Hematopoietic multipotent progenitor cell treated with erythropoietin and hydrocortisone succinate and interleukin-3 and kit ligand, for 4 days (in vitro differentiated cells): ENCODE measurements around the gene DAW1.
"Not testable (repeated sequence)": the region's sequence is repeated elsewhere in the genome, so short reads cannot be mapped to it uniquely, and the experiment has no call there.

Source experiments
- DNase-seq: peaks from one replicate; pipeline ENCODE4 v3.0.0-alpha.2; 2015

The DAW1 gene

DNA sequence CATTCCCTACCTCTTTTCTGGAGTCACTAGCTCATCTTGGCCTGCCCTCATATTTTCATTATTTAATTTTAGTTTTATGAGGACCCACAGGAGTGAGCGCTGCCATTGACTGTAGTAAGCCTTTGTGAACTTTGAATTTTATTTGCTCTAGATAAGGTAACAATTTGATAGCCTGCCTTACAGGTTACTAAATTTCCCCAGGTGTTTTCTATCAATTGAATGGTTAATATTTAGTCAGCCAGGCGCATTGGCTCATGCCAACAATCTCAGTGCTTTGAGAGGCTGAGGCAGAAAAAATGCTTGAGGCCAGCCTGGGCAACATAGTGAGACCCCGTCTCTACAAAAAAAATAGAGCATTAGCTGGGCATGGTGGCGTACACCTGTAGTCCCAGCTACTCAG is 50.2 kb downstream of the DAW1 start:
- no peak for DNase-seq

DNA sequence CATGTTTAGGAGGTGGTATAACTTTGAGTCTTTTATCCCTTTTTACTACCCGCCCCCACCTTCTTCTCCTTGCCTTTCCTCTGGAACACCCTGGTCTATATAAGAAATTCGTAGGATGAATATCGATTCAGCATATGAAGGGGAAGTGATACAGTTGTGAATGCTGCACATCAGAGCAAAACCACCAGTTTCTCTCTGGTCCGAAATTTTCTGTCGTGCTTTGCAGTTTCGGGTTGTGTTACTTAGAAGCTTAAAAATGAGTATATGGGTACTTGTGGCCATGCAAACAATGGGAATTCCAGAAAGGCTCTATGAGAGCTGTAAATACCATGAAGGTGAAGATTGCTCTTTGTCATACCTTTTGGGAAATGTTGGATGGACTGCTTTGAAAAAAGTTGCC is 60.6 kb downstream of the DAW1 start:
- DNase-seq: no peak

GRCh38 chr2:227932403-227932802 is 61.0 kb downstream of the DAW1 start:
- no peak for DNase-seq

DNA sequence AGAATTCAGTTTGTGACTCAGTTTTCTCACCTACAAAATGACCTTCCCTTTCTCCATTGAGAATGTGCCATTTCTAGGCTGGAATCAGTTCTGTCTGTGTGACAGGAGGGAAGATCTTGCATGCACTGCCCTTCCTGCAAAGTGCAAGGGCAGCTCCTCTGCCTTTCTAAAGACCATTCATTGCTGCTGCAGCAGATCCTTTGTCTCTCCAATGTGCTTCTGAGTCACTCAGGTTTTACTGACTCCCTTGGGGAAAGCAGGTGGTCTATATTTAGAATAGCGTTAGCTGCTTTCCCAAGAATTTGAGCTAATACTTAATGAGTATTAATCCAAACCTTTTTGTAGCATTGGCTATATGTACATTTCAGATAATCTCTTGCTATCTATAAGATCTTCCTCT is 62.5 kb downstream of the DAW1 start:
- DNase-seq: no peak

- DNase-seq: not testable (repeated sequence)
Observed at GRCh38 chr2:227936249-227936648, 64.8 kb downstream of the DAW1 start.

- DNase-seq: peak; percentile 42
Observed at GRCh38 chr2:227939271-227940027, 68.0 kb downstream of the DAW1 start.

DNA sequence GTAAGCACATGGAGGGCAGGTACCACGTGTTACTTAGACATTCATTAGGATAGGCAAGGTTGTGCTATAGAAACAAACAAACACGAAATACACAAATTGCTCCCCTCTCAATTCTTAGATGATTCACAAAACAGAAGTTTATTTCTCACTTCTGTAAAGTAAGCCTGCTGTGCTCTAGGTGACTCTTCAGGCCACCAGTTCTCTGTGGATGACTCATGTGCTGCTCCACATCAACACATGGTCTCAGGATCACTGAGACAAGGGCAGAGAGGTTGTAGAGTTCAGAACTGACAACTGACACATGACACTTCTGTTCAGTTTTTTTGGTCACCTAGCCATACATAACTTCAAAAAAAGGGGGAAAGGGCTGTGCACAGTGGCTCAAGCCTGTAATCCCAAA is 70.6 kb downstream of the DAW1 start:
- DNase-seq: no peak

DNA sequence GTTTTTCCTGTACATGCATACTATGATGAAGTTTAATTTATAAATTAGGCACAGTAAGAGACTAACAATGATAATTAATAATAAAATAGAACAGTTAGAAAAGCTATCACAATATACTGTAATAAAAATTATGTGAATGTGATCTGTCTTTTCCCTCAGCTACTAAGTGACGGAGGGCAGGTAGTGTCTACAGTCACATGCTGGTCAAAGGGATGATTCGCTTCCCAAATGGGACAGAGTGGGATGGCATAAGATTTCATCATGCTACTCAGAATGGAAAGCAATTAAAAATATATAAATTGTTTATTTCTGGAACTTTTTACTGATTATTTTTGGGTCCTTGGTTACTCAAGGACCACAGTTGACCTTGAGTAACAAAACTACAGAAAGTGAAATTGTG is 71.5 kb downstream of the DAW1 start:
- DNase-seq: no peak

- DNase-seq: no peak
Observed at GRCh38 chr2:227960317-227960716, 88.9 kb downstream of the DAW1 start.

GRCh38 chr2:227971619-227972230 is 100.3 kb downstream of the DAW1 start:
- no peak for DNase-seq

GRCh38 chr2:227973241-227973640 is 101.8 kb downstream of the DAW1 start:
- no peak for DNase-seq
